ENCODE results near the gene WASL.

Gene WASL

DNA sequence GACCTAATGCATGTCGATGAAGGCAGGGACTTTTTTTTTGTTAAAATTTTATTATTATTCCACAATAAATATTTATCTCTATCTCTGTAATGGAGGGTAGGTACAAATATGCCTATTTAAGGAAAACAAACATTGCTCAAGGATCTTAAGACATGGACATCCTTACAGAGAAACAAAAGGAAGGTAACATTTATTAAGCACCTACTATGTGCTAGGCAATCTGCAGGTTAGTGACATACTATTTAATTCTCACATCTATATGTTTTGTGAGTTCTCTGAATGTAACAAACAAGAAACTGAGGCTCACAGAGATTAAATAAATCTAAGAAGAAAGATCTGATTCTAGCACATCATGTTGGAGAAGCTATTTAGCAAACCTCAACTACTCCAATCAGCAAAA is 61.1 kb downstream of the WASL start:
- DNase-seq: no peak

GRCh38 chr7:123687161-123687560 is 61.6 kb downstream of the WASL start:
- DNase-seq: no peak

- peak; percentile 7 to 61 for DNase-seq
Measured at GRCh38 chr7:123682690-123683089, 66.1 kb downstream of the WASL start.

GRCh38 chr7:123681561-123681960 is 67.2 kb downstream of the WASL start:
- no peak for DNase-seq

DNA sequence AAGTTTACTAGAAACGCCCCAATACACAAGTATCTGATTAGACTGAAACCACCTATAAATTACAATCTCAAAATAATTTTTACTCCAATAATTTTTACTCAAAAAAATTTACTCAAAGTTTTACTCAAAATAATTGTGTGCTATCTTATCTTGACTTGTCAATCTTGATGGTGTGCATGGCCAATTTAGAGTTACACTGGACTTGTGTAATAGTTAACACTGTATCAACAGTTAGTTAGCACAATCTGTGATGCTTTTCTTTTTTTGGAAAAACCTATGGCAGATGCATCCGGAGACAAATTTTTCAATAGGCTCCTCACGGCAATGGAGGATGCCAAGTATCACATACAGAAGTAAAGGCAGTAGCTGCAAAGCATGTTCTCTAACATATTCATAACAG is 68.2 kb downstream of the WASL start:
- no peak for DNase-seq

DNA sequence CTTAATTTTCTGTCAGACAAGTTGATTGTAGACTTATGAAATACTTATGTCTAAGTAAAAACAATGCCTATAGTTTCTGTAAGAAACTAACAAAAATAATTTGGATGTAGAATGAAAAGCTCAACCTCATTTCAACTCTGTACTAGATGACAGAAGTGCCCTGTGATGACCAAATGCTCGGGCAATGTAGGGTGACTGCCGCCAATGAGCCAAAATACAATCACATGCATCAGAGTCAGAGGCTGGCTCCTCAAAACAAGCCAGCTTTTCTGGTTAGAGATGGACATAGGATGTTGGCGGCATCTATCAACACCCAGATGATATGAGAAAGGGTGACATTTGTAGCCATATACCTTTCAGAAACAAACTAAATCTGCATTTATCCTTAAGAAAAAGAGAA is 69.2 kb downstream of the WASL start:
- no peak for DNase-seq

GRCh38 chr7:123677061-123677715 is 71.6 kb downstream of the WASL start:
- no peak for DNase-seq

- DNase-seq: no peak
Measured at GRCh38 chr7:123675181-123675473, 73.7 kb downstream of the WASL start.

DNA sequence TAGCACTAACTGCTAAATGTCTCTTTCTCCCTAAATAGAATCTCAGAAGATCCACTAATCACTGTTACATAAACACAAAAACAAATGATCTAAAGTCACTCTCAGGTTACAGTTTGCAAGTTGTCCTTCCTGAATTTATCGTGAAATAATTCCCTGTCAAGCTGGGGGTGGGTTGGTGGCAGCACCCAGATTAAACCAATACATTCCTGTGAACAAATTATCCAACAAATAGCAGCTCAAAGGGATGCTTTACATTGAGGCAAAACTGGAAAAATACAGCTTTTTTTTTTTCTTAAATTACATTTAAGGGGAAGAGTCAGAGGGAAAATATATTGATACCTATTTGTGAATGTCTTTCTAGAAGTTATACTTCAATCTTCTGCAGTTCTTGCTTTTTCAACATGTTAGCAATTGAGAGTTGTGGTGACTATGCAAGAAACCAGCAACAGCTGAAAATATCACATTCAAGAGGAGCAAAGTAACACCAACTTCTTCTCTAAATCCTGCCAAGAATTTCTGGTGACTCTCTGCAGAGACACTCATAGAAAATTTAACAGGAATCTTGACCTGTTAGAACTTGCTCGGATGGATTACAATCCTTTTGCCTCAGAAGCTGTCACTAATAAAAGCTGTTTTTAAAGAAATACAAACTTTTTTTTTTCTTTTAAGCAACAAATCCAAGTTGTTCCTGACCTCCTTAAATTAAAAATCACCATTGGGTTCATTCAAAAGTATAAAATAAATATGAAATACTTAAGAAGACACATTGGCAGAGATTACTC is 74.2 kb downstream of the WASL start:
- no peak for DNase-seq

DNA sequence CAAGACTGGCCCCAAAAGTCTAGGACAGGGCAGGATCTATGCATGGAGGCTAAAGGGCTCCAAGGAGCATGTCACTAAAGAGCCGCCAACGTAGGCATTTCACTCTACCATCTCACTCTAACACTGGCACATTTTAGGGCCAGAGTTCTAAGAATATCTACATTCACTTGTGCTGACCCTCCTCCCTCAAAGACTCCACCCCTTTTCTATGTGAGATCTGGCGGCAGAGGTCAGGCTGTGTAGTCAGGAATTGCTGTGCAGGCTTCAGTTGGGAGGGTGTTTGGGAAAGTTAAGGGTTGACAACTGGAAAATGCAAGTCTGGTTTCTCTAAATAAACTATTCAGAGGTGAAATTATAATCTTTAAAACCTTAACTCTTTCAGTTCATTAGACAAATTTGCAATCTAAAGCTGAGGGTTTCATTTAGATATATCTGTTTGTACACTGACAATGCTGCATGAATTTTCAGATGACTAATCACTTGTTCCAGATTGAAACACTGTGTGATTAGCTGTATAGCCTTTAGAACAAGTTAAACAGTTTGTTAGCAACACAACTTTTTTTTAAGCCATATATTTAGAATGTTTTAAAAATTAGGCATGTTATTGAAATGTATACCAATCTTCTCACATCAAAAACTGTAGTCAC is 74.9 kb downstream of the WASL start:
- DNase-seq: no peak

- DNase-seq: no peak
Measured at GRCh38 chr7:123673137-123673732, 75.6 kb downstream of the WASL start.

DNA sequence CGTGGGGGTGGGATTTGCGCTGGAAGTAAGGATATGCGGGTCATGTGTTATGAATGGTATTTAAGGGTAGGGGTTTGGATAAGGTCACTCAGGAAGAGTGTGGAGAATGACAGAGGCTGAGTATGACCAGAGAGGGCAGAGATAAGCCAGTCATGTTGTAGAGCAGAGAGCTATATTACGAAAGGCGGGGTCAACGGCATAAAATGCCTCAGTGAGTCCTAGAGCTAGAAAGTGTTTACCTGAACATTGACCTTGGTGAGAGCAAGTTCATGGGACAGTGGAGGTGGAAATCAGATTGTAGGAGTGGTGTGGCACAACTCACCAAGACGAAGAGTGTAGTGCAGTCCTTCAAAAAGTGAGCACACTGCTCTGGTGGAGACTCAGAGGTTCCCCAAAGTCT is 79.3 kb downstream of the WASL start:
- DNase-seq: no peak

GRCh38 chr7:123666492-123666891 is 82.3 kb downstream of the WASL start:
- no peak for DNase-seq

DNA sequence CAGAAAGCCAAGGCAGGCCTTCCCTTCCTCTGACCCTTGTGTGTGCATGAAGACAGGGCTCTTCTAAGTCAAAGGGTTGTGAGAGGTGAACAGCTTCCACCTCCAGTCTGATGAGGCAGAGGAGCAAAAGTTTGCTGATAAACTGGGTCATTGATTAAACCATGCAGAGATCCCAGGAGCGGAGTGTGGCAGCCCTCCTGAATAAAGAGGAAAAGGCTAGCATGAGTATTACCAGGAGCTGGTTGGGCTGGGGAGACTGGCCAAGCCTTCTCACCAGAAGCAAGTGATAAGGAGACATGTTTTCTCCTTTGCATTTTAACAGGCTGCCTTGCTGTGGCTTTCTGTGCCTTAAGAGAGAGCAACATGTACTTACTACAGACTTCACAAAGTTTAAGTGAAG is 82.9 kb downstream of the WASL start:
- DNase-seq: no peak

DNA sequence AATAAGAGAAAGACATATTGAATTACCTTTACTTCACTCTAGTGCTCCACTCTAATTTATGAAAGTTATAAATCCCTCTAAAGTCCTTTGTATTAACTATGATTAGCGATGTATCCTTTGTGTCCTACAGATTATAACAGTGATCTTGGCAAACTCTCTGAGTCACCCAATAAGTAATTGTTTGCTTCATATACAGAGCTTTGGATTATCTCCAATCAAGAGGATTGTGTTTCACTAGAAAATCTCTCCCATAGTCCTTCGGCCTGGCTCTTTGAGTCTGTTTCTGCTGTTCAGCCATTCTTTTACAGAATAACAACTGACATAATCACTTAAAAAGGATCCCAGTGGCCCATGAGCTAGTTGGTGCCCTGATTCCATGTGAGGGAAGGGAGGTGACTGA is 83.6 kb downstream of the WASL start:
- no peak for DNase-seq

DNA sequence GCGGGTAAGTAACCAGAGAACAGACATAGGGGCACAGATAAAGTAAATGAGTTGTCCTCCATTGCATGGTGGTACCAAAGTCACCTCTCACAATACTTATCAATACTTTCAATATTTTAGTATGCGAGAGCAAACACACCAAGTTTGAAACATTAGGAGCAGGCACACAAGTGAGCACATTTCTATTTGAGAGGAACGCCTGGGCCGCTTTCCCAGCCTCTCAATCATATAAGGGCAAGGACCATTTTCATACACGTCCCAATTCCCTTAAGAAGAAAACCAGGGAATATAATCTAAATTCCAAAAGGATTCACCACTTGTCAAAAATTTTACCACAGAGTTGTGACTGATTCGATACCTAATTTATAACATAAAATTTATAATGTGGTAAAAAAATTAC is 85.6 kb downstream of the WASL start:
- no peak for DNase-seq

GRCh38 chr7:123662755-123663154 is 86.0 kb downstream of the WASL start:
- no peak for DNase-seq

DNA sequence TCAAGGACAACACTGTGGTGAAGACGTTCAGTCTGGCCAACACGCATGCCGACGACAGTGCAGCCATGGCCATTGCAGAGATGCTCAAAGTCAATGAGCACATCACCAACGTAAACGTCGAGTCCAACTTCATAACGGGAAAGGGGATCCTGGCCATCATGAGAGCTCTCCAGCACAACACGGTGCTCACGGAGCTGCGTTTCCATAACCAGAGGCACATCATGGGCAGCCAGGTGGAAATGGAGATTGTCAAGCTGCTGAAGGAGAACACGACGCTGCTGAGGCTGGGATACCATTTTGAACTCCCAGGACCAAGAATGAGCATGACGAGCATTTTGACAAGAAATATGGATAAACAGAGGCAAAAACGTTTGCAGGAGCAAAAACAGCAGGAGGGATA is 86.5 kb downstream of the WASL start:
- DNase-seq: no peak

GRCh38 chr7:123661765-123662164 is 87.0 kb downstream of the WASL start:
- DNase-seq: no peak

- DNase-seq: no peak
Measured at GRCh38 chr7:123660514-123661354, 88.1 kb downstream of the WASL start.

DNA sequence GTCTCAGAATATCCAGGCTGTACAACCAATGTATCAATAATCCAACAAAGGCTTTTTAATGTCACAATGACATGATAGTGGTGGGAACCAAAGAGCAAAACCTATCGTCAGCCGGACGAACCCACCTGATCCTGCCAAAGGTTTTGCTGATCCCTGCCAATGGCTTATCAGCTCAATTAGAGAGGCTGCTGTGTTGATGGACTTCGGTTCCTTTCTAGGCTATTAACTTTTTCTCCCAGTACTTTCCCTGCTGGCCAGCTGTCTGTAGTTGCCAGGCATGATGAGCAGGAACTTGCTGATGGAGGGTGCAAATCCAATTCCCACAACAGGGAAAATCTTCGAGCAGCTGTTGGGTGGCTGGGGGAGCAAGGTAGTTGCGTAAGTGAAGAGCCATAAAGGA is 90.8 kb downstream of the WASL start:
- DNase-seq: no peak

DNA sequence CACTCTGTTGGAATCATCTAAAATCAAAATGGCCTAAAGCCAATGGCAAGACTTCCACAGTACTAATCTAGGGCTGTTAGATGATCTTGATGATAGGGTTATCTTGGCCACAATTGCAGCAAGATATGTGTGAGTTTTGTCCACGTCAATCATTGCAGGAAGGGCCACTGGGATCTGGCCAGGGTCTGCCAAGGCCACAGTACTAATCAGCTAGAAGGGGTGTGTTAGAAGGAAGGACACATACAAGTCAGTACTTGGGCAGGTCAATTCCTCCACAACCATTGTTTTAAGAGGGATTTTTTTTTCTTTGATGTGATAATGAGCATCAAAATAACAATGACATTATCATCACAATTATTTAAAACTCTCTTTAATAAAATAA is 91.5 kb downstream of the WASL start:
- no peak for DNase-seq
